ENCODE measurements around the gene CD74. TPM values are rescaled to one million over a fixed set of nuclear protein-coding genes. Genes with fewer than 3 reads are reported as not detected.

CD74 gene
- total and polyA plus RNA-seq, 2 of the 8 experiments (the other 6 are each of a cell fraction or from before 2014, with no cell fraction given): 45.9 to 61.0 TPM

GRCh38 chr5:150368526-150368925 is 44.2 kb downstream of the CD74 start:
- TF ChIP-seq HDAC6 (IDR thresholded peaks at IDR 0.05; ENCODE audit: low read depth, low read length): no peak
- no peak for TF ChIP-seq SUZ12 (IDR thresholded peaks at IDR 0.05; ENCODE audit: low read length)
- no peak for TF ChIP-seq ATF2 (IDR thresholded peaks at IDR 0.05; ENCODE audit: low read length)
- no peak for TF ChIP-seq POLR2AphosphoS5 (IDR thresholded peaks at IDR 0.05; ENCODE audit: low read depth, low read length)
- H3K36me3 ChIP-seq (ENCODE audit: control insufficient read depth in 2 of 4, insufficient read depth in 4 of 4, low read length in 3 of 4): peaks cover 62 to 88% (median 86%) of the 10 kb centered on the region in 4 experiments
- H4K5ac ChIP-seq (ENCODE audit: insufficient read length, low read depth, low read length): no peak overlapping the region
- FAIRE-seq (no peak), DNase-seq (ENCODE audit: low read depth in 1 of 2, low spot score in 2 of 2) (no peak)
- no peak overlapping the region for H2BK12ac ChIP-seq (ENCODE audit: low read depth, low read length)
- H3K4ac ChIP-seq (replicated peaks; ENCODE audit: insufficient read length, low read depth, low read length): no peak overlapping the region
- H2BK20ac ChIP-seq (ENCODE audit: low read length): no peak overlapping the region
- H3K79me2 ChIP-seq (ENCODE audit: control insufficient read depth in 1 of 2, insufficient read depth in 2 of 2, low read length in 2 of 2): no peaks in the 10 kb centered on the region
- WGBS, 2 experiments (ENCODE audit: extremely low coverage in 1 of 2, insufficient coverage in 1 of 2, insufficient read length in 1 of 2, insufficient replicate concordance in 2 of 2, low coverage in 1 of 2, low lambda C conversion rate in 2 of 2, missing lambda C conversion rate in 1 of 2): 96% methylated on average over 4 of the region's 4 CpGs; no CpG with 5 or more reads in 1 of the 2 experiments
- no peak overlapping the region for H3K56ac ChIP-seq (replicated peaks; ENCODE audit: insufficient read length, low read depth, low read length)
- no peaks in the 10 kb centered on the region for H3K27me3 ChIP-seq (replicated peaks in 1 of 4; ENCODE audit: control insufficient read depth in 3 of 4, extremely low read depth in 1 of 4, insufficient read depth in 3 of 4, low read length in 3 of 4)
- H3K9me3 ChIP-seq (ENCODE audit: insufficient read depth in 2 of 2, low read depth in 1 of 2, low read length in 1 of 2): no peaks in the 10 kb centered on the region
- H3K79me1 ChIP-seq (ENCODE audit: low read depth, low read length): peaks cover 2% of the 10 kb centered on the region; the same call in 1 of the 2 replicates
- no peak overlapping the region for H2BK15ac ChIP-seq (ENCODE audit: low read length)
- H3K4me1 ChIP-seq (replicated peaks in 1 of 4; ENCODE audit: control insufficient read depth in 3 of 4, insufficient read depth in 4 of 4, low read length in 3 of 4): no peaks in the 10 kb centered on the region
- no peak overlapping the region for H3K23ac ChIP-seq (ENCODE audit: insufficient read length)
- no peak overlapping the region for H3K27ac ChIP-seq (ENCODE audit: low read depth, low read length)
- no peak overlapping the region for H2AK5ac ChIP-seq (ENCODE audit: low read depth, low read length)
- ChIA-PET POLR2A (ENCODE audit: partially characterized antibody) (interaction anchor here (1.3 to 32.3 kb wide), 5 partner anchors 8 to 81 kb away, joined by 4 to 455 read pairs (median 18); partner anchors contain the start of gene TCOF1), CTCF (ENCODE audit: partially characterized antibody) (interaction anchor here (1.2 to 1.5 kb wide), 2 partner anchors 18 to 30 kb away, joined by 4 to 6 read pairs; no protein-coding TSS in a partner anchor)
- no peaks in the 10 kb centered on the region for H3K23me2 ChIP-seq (ENCODE audit: low read depth, low read length)
- H2AFZ ChIP-seq (ENCODE audit: low read length): no peak overlapping the region
- H2BK5ac ChIP-seq (ENCODE audit: low read depth, low read length): no peak overlapping the region
- H4K8ac ChIP-seq (ENCODE audit: extremely low read depth, insufficient read depth, low read length): no peak overlapping the region
- no peak overlapping the region for H3K4me2 ChIP-seq (ENCODE audit: insufficient read depth in 1 of 2, low read depth in 2 of 2, low read length in 2 of 2)
- no peak overlapping the region for H4K91ac ChIP-seq (replicated peaks; ENCODE audit: insufficient read length, low read length)
- H3K18ac ChIP-seq (ENCODE audit: extremely low read depth, low read length): no peak overlapping the region
- no peak overlapping the region for H3K4me3 ChIP-seq (ENCODE audit: extremely low read depth in 1 of 4, insufficient read depth in 2 of 4, low read depth in 3 of 4, low read length in 4 of 4)
- H3K14ac ChIP-seq (ENCODE audit: insufficient read length): no peak overlapping the region
- no peak overlapping the region for H2BK120ac ChIP-seq (replicated peaks; ENCODE audit: low read depth, low read length)
- no peak overlapping the region for H3K9ac ChIP-seq (replicated peaks in 1 of 4; ENCODE audit: extremely low read depth in 1 of 4, low read depth in 3 of 4, low read length in 3 of 4)
- peaks cover 13 to 24% of the 10 kb centered on the region in 2 experiments for H4K20me1 ChIP-seq (replicated peaks in 1 of 2; ENCODE audit: control insufficient read depth in 1 of 2, insufficient read depth in 2 of 2, low read length in 2 of 2)
